Activated T-helper 17 cell treated with anti-CD3 and anti-CD28 coated beads, Interleukin-2, amount 50 U/mL, for 72 hours (primary cell): ENCODE data around the gene STYXL2. TPM values are rescaled to one million over a fixed set of nuclear protein-coding genes. Genes with fewer than 3 reads are reported as not detected.

Experiments used
- total RNA-seq, 2 donors: library from RNA; stranded (reverse); gene quantifications; one replicate each; pipeline ENCODE4 v1.2.3, GENCODE V29; 2022

Gene STYXL2
- total RNA-seq, 2 donors from 2014 or later: not detected

Other genes with a start within 250 kb of the STYXL2 start
- 10 to 100 TPM; 10.5 to 11.1 TPM for gene TADA1, start 217.8 kb upstream of the STYXL2 start, total RNA-seq
- 1 to 10 TPM; 5.0 to 5.8 TPM for gene ILDR2, start 118.5 kb upstream of the STYXL2 start, total RNA-seq
- not detected for gene MAEL, start 104.8 kb upstream of the STYXL2 start, total RNA-seq
- under 1 TPM; 0.26 to 0.58 TPM for gene GPA33, start 3.7 kb upstream of the STYXL2 start, total RNA-seq
- 10 to 100 TPM; 20.6 to 28.0 TPM for gene POU2F1, start 126.8 kb downstream of the STYXL2 start, total RNA-seq